DLD1 (cell line): Measurements from ENCODE around the gene NEXN.
"Not testable (repeated sequence)": the region's sequence is repeated elsewhere in the genome, so short reads cannot be mapped to it uniquely, and the experiment has no call there.

Experiments
- in situ Hi-C: cut with HindIII; loops from 2 replicates; pipeline ENCODE4 v1.10.0; 2017; ENCODE audit warnings: low sequenced_read_pairs

The NEXN gene

GRCh38 chr1:77958391-77958790, 70.0 kb downstream of the NEXN start:
- in situ Hi-C loops = no loop called here

- in situ Hi-C loops = no loop called here
Measured at GRCh38 chr1:77958850-77959249, 70.4 kb downstream of the NEXN start.

DNA sequence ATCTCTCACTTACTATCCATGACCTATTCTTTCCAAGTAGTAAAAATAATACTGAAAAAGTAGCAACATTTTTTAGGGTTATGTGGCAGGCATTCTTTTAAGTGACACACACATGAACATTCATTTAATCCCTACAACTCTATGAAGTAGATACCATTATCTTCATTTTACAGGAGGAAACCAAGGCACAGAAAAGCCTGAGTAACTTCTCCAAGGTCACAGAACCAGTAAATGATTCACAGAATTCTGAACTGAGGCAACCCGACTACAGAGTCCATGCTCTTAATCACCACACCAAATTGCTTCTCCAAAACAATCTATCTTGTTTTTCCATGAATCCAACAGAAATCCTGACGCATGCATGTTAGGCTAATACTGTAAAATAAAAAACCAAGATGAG, 73.0 kb downstream of the NEXN start:
- in situ Hi-C loops = no loop called here

- in situ Hi-C loops = no loop called here
Measured at GRCh38 chr1:77966291-77966690, 77.9 kb downstream of the NEXN start.

DNA sequence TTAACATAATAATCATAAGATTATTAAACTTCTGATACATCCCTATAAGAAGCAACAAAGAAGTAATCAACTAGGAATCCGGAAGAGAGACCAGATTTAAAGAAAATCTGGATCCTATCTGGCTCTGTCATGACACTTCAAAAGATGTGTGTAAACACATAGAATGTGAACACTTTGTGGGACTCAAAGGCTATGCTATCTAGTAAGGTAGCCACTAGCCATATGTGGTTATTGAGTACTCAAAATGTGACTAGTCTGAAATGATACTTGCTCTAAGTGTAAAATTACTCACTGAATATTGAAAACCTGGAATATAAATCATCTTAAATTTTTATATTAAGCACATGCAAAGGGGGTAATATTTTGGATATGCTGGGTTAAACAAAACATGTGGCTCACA, 81.8 kb downstream of the NEXN start:
- in situ Hi-C loops = no loop called here

- in situ Hi-C loops = no loop called here
Measured at GRCh38 chr1:77972080-77972479, 83.7 kb downstream of the NEXN start.

DNA sequence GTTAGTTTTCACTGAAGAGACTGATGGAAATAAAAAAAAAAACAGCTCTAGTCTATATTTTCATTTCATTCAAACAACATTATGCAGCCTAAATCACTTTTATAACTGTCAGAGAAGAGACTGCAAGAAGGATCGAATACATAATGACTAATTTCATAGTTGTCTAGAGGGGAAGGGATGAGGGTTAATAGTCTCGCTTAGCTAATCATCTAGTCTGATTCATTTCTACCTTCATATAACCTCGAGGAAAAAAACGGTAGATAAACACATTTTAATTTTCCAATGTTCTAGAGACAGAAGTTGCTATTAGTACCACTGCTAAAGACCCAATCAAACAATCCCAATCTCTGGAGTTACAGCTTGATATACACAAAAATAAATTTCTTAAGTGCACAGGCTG, 87.0 kb downstream of the NEXN start:
- in situ Hi-C loops = no loop called here

GRCh38 chr1:77975907-77976306, 87.5 kb downstream of the NEXN start:
- in situ Hi-C loops = no loop called here

DNA sequence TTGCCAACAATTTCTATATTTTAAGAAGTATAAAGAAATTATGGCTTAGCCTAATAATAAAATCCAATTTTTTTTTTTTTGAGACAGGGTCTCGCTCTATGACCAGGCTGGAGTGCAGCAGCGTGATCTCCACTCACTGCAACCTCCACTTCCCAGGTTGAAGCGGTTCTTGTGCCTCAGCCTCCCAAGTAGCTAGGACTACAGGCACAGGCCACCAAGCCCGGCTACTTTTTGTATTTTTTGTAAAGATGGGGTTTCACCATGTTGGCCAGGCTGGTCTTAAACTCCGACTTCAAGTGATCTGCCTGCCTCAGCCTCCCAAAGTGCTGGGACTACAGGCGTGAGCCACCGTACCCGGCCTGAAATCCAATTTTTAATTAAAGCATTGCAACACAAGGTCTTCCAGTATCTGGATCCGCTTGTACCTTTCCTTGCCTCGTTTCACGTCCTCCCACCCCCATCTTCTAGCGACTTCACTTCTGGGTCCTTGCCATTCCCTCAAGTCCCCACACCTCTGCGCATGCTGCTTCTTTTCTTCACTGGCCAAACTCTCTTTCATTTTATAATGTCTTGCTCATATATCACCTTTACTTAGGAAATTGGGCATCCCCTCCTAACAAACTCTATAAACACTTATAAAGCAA, 88.1 kb downstream of the NEXN start:
- in situ Hi-C loops = no loop called here

DNA sequence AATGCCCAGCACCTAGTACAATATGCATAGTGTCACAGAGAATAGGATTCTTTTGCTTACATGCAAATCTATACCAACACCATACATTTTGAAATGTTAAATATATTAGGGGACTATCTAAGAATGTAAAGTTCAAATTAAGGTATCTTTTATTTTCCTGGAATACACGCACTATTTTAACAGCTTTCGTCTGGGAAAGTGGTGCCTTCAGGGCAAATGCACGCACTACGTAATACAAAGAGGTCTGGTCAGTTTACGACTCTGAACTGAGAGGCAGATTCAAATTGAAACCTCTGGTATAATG, 89.5 kb downstream of the NEXN start:
- in situ Hi-C loops = no loop called here

DNA sequence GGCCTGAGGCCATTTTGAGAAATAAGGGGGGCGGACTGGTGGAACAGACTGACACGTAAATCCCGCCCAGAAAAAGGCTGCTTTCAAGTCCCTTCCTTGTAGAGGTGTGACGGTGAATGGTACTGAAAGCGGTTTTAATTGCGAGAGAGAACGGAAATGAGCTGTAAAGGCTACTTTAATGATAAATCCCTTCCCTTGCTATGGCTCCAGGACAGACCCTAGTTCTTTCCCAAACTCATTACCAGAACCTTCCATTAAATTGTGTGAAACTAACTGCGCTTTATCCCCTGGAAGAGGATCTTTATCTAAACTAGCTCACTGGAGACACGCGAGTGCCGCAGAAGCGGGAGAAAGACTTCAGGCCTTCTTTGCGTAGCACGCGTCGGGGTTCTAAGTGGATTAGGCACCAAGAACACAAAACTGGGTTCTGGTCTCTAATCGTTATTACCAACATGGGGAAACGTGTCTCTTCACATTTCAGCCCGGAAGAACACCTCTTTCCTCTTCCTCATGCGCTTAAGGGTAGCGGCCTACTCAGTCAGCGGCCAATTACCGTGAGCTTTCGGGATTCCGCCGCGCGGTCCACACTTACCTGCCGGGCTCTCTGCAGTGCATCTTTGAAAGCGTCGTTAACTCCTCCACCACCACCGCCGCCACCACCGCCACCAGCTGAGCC, 90.0 kb downstream of the NEXN start:
- in situ Hi-C loops = no loop called here

- in situ Hi-C loops = no loop called here
Measured at GRCh38 chr1:77978969-77979876, 90.8 kb downstream of the NEXN start, which contains the start of gene FUBP1. Gene FUBP1 (minus strand): TSS chr1:77979072. CDS start chr1:77979004, 68 bp downstream.

DNA sequence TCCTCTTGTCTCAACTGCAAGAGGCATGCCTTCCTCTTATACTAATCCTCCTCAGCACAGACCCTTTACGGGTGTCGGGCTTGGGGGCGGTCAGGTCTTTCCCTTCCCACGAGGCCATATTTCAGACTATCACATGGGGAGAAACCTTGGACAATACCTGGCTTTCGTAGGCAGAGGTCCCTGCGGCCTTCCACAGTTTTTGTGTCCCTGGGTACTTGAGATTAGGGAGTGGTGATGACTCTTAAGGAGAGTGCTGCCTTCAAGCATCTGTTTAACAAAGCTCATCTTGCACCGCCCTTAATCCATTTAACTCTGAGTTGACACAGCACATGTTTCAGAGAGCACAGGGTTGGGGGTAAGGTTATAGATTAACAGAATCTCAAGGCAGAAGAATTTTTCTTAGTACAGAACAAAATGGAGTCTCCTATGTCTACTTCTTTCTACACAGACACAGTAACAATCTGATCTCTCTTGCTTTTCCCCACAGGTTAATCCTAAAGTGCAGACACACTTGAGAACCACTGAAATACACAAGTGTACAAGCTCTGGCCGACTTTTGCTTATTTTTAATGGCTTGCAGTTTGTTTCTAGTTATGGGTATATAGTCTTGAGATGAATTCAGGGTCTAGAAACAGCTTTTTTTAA, 95.0 kb downstream of the NEXN start:
- in situ Hi-C loops = not testable (repeated sequence)

DNA sequence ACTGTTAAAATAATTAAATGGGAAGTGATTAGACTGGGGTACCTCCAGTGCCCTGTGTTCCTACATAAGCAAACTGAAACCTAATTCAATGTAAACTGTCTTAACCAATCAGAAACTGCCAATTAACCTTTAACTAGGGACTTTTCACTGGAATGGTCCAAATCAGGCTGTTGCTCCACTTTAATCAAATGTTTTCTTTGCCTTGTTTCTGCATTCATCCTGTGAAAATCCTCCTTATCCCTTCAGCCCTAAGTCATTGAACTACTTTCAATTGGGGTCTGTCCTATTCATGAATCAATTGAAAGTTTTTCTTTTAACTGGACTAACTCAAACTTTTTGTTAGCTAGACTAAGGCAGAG, 95.6 kb downstream of the NEXN start:
- in situ Hi-C loops = no loop called here

DNA sequence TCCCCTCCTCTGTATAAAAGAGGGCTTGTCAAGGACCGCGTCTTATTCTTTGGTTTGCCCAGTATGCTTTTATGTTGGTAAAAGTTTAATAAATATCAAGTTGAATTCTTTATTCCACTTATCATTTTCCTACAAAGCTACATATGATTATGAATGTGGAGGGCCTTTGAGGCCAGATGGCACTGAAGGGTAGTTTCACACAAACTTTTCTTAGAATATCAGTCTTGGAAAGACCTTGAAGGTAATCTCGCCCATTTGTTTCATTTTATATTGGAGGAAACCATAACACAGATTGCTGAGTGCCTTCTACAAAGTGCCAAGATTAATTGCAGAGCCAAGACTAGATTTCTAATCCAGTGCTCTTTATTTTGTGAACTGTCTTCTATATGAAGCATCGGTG, 96.2 kb downstream of the NEXN start:
- in situ Hi-C loops = no loop called here

DNA sequence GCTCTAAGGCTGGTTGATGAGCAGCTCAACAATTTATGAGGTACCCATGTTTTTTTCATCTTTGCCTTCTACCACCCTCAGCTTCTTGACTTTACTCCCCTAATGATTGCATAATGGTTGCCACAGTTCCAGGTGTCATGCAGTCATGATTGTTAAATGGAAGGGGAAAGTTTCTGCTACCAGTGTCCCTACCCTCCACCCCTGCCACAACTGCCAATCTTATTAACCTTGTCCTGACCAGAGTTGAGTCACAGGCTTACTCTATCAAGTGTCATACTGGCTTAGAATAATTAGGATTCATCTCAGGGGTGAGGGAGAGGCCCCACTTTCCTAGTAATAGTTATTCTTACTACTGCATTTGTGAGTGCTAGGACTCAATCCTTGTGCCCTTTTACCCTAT, 98.4 kb downstream of the NEXN start:
- in situ Hi-C loops = no loop called here

- in situ Hi-C loops = no loop called here
Measured at GRCh38 chr1:77987919-77988318, 99.5 kb downstream of the NEXN start.

DNA sequence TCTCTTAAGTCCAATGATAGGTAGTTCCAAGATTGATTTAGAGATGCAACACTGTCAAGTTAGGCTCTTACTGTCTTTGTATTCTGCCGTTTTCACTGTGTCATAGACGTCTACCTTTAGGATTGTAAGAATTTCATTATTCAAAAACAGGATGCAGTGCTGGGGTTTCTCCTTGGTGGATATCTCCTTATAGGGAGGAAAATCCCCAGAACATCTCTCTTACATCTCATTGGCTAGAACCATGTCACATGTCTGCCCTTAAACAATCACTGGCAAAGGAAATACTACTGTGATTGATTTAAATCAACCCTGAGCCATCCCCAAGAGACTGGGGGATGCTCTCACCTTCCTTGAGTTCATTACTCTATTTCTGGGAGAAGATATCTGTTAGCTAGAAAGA, 101.3 kb downstream of the NEXN start:
- in situ Hi-C loops = no loop called here

GRCh38 chr1:77990629-77991204, 102.3 kb downstream of the NEXN start:
- in situ Hi-C loops = no loop called here

- in situ Hi-C loops = no loop called here
Measured at GRCh38 chr1:77991638-77992037, 103.2 kb downstream of the NEXN start.
